Stimulated activated naive CD8-positive, alpha-beta T cell treated with anti-CD3 and anti-CD28 coated beads, Interleukin-15, Interleukin-2, amounts not matched to agents 100 ng/mL and 50 ng/mL, for 24 hours (primary cell): ENCODE results near the gene FBXL19.
A peak's percentile ranks its signal among the peaks of the same experiment; 100 is the strongest.

Source experiments
- H3K27ac Mint-ChIP-seq: one replicate; pipeline ENCODE4 v1.8.0; 2021; ENCODE audit warnings: mild to moderate bottlenecking, mixed read lengths
- H3K27me3 Mint-ChIP-seq: one replicate; pipeline ENCODE4 v1.8.0; 2021; ENCODE audit warnings: mixed read lengths
- H3K36me3 Mint-ChIP-seq: one replicate; pipeline ENCODE4 v1.8.0; 2021; ENCODE audit warnings: low read depth, mixed read lengths
- H3K4me1 Mint-ChIP-seq: one replicate; pipeline ENCODE4 v1.8.0; 2021; ENCODE audit warnings: low read depth, mixed read lengths
- H3K4me3 Mint-ChIP-seq: one replicate; pipeline ENCODE4 v1.8.0; 2021; ENCODE audit warnings: mild to moderate bottlenecking, mixed read lengths
- H3K9me3 Mint-ChIP-seq: one replicate; pipeline ENCODE4 v1.8.0; 2021; ENCODE audit warnings: mixed read lengths

Gene FBXL19, protein sequence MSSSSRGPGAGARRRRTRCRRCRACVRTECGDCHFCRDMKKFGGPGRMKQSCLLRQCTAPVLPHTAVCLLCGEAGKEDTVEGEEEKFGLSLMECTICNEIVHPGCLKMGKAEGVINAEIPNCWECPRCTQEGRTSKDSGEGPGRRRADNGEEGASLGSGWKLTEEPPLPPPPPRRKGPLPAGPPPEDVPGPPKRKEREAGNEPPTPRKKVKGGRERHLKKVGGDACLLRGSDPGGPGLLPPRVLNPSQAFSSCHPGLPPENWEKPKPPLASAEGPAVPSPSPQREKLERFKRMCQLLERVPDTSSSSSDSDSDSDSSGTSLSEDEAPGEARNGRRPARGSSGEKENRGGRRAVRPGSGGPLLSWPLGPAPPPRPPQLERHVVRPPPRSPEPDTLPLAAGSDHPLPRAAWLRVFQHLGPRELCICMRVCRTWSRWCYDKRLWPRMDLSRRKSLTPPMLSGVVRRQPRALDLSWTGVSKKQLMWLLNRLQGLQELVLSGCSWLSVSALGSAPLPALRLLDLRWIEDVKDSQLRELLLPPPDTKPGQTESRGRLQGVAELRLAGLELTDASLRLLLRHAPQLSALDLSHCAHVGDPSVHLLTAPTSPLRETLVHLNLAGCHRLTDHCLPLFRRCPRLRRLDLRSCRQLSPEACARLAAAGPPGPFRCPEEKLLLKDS

DNA sequence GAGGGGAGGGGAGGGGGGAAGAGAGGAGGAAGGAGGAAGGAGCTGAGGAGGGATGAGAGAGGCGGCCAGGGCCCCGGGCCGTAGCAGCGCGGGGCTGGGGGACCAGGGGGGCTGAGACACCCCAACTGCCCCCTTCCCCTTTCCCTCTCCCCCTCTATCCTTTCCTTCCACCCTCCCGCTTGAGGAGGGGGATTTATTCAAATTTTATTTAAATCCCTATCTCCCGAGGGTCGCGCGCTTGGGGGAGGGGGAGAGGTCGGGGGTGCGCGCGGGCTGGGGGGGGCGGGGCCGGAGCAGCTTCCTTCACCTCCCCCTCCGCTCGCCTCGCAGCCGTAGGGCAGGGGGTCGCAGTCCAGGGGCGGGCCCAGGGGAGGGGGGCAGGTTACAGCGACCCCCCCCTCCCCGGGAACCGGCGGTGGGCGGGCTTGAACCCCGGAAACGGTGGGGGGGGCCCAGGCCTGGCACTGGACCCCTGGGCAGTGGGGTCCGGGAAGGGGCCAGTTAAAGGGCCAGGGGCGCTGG is at the start of gene FBXL19:
Gene FBXL19 (plus strand): TSS at position 19 of the 522 bp plus-strand sequence. CDS start 2,183 bp downstream, outside the sequence.
- Mint-ChIP-seq H3K27ac (peak within 1 kb of the TSS; percentile 100), H3K36me3 (no peaks in the 10 kb centered on the region), H3K9me3 (no peaks in the 10 kb centered on the region), H3K27me3 (no peaks in the 10 kb centered on the region), H3K4me1 (peaks cover 10% of the 10 kb centered on the region), H3K4me3 (peak within 1 kb of the TSS; percentile 100)

DNA sequence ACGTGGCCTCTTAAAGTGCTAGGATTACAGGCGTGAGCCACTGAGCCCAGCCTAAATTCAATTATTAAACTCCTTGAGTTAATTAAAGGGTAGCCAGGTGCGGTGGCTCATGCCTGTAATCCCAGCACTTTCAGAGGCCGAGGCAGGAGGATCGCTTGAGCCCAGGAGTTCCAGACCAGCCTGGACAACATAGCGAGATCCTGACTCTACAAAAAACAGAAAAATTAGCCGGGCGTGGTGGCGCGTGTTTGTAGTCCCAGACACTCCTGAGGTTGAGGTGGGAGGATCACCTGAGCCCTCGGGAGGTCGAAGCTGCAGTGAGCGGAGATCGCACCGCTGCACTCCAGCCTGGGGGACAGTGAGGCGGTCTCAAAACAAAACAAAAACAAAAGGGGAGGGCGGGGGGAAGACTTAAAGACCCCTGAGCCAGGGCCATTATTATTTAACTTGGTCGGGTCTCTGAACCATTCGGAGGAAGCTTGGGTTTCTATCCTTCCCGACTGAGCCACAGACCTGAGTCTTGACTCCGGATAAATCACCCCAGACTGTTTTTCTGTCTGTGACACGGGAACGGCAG is 49.0 kb upstream of the FBXL19 start:
- Mint-ChIP-seq H3K9me3 (no peaks in the 10 kb centered on the region), H3K36me3 (peaks cover 20% of the 10 kb centered on the region), H3K4me3 (peak overlapping the region; percentile 96), H3K27me3 (no peaks in the 10 kb centered on the region), H3K27ac (peak overlapping the region; percentile 96), H3K4me1 (peaks cover 35% of the 10 kb centered on the region)

DNA sequence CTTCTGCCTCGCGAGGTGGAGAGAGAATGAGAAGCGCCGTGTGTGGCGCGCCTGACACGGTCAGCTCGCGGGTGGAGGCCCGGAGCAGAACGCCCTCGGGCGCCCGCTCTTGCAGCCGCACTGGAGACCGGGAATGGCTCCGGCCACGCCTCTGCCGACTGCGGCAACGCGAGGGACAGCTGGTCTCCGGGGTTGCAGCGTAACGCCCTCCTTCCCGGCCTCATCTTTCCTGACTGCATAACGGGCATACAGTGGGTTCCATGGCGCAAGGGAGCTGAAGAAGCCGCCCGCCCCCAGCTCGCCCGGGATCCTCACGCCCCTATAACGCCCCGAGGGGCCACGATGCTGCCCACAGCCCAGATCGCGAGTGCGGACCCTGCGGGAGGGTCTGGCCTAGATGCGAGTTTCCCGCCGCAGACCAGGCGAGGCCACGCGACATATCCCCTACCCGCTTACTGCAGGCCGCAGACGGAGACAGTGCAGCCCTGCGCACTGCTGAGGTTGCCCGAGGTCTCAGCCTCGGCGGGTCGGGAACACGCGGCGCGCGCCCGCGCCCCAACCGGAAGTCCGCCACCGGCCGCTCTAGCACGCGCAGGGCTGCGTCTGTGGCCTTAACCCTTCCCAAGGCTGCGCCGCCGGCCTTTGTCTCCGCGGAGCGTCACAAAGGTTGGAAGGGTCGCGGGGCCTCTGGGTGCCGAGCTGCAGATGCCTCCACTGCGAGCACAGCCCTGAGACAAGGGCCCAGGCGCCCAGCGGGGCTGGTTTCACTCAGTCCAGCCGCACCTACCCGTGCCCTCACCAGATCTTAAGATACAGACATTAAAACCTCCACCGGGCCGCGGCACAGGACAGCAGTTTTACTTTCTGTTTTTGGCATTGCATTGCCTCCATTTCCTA is 48.3 kb upstream of the FBXL19 start:
- Mint-ChIP-seq H3K27me3 (no peaks in the 10 kb centered on the region), H3K36me3 (peaks cover 20% of the 10 kb centered on the region), H3K4me3 (peak overlapping the region; percentile 96), H3K4me1 (peaks cover 35% of the 10 kb centered on the region), H3K9me3 (no peaks in the 10 kb centered on the region), H3K27ac (peak overlapping the region; percentile 96)

DNA sequence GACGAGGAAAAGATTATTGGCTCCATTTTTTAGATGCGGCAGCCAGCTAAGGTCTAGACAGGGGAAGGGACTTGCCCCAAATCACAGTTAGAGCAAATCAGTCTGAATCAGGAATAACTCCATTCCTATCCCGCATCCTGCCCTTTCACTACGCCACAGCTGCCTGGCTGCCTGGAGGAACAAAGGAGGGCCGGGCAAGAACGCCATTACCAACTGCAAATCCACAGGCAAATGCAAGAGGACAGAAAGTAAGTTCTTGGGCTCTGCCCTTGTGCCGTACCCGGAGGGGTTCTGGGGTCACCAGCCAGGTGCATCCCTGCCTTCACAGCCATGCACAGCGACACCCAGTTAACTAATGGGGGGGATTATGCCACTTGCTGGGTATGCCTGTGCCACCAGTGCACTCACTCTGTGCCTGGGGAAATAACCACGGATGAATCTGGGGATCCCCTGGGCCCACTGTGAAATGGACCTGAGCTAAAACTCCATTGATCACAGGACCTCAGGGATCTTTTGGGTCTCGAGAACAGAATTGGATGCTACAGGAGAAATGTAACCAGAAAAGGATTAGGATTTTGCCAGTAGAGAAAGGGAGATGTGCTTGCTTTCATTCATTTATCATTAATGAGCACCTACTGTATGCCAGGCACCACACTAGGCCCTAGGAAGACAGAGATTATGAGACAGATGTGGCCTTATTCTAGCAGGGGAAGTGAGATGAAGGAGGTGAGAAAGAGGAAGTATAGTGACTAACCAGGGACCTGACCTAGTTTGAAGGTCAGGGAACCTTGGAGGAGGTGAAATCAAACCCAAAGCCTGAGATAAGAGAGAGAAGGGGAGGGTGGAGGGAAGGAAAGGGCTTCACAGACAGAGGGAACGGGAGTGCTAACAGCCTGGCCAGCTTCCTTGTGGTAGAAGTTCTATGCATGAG is 47.2 kb upstream of the FBXL19 start:
- no peaks in the 10 kb centered on the region for H3K9me3 Mint-ChIP-seq
- peaks cover 35% of the 10 kb centered on the region for H3K4me1 Mint-ChIP-seq
- peak overlapping the region; percentile 96 for H3K27ac Mint-ChIP-seq
- H3K27me3 Mint-ChIP-seq: no peaks in the 10 kb centered on the region
- H3K4me3 Mint-ChIP-seq: peak overlapping the region; percentile 96
- H3K36me3 Mint-ChIP-seq: peaks cover 20% of the 10 kb centered on the region

DNA sequence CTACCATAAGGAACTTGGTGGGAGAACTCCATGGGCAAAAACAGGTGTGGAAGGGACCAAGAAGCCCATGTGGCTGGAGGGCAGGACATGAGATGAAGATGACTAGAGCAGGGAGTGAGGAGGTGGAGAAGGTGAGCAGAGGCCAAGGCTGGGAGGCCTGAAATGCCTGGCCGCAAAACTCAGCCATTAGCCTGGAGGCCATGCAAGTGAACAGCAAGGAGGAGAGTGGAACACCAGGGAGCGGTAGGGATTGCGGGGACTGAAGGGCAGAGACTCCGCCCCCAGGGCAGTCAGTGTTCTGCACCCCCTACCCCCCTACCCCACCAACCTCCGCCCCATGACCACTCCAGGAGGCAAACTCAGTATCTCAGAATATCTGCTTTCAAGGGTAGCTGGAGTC is 46.5 kb upstream of the FBXL19 start:
- peak overlapping the region; percentile 96 for H3K27ac Mint-ChIP-seq
- H3K9me3 Mint-ChIP-seq: no peaks in the 10 kb centered on the region
- H3K4me3 Mint-ChIP-seq: peak overlapping the region; percentile 96
- H3K27me3 Mint-ChIP-seq: no peaks in the 10 kb centered on the region
- peaks cover 35% of the 10 kb centered on the region for H3K4me1 Mint-ChIP-seq
- peaks cover 20% of the 10 kb centered on the region for H3K36me3 Mint-ChIP-seq

DNA sequence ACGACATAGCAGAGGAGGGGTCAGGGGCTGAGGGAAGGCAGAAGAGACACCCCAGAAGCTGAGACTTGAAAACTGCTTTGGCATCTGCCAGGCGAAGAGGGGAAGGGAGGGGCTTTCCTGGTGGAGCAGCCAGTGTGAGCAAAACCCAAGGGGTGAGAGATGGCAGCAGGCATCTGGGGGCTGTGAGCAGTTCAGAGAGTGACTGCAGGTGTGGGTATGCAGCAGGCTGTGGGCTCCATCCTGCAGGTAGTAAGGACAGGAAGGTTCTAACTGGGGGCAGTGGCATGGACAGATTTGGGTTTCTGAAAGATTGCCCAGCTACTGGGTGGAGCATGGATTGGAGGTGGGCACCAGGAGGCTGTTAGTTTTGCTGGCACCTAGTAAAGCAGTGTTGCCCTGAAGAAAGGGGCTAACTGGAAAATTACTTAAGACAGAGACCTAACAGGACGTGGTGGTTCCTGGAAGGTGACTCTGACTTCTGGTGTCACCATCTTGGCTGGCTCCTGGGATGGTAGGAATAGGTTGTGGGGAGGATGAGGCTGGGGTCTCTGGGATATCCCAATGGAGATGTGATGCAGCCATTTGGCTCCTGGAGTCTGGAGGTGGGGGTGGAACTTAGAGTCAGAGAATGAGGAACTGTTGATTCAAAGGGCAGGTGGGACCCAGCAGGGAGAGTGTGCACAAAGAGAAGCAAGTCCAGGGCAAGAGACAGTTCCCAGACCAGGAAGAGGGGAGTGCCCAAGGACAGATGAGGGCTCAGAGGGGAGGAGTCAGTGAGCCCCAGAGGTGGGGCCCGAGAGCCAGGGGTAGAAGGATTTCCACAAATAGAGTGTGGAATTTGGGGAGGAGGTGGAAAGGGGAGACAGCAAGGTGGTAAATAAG is 40.7 kb upstream of the FBXL19 start:
- no peak overlapping the region for H3K4me3 Mint-ChIP-seq
- peaks cover 29% of the 10 kb centered on the region for H3K36me3 Mint-ChIP-seq
- H3K27me3 Mint-ChIP-seq: no peaks in the 10 kb centered on the region

DNA sequence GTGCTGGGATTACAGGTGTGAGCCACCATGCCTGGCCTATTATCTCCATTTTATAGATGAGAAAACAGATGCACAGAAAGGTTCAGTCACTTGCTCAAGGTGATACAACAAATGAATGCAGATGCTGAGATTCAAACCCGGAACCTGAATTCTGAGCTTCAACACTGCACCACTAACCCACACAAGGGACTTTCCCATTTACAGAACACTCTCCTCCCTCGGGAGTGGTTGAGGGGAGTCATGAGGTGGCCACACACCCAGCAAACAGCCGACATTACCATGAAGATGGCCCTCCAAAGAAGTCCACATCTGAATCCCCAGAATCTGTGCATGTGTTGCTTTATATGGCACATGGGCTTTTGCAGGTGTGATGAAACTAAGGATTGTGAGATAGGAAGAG is 38.6 kb upstream of the FBXL19 start:
- H3K27me3 Mint-ChIP-seq: no peaks in the 10 kb centered on the region
- H3K9me3 Mint-ChIP-seq: no peaks in the 10 kb centered on the region
- H3K27ac Mint-ChIP-seq: peak overlapping the region; percentile 82
- peaks cover 30% of the 10 kb centered on the region for H3K36me3 Mint-ChIP-seq
- H3K4me1 Mint-ChIP-seq: peaks cover 27% of the 10 kb centered on the region
- peak overlapping the region; percentile 31 for H3K4me3 Mint-ChIP-seq

More for the DNA sequence above, 40.7 kb upstream of the FBXL19 start:
- Mint-ChIP-seq H3K27ac (peak overlapping the region; percentile 78), H3K9me3 (no peaks in the 10 kb centered on the region), H3K4me1 (peaks cover 27% of the 10 kb centered on the region)

DNA sequence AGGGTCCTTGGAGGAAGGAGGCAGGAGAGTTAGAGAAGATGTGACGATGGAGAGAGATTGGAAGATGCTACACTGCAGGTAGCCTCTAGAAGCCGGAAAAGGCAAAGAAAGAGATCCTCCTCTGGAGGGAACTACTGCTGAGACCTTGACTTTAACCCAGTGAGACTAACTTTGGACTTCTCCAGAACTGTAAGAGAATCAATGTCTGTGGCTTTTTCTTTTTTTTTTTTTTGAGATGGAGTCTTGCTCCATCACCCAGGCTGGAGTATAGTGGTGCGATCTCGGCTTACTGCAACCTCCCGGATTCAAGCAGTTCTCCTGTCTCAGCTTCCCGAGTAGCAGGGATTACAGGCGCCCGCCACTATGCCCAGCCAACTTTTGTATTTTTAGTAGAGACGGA is 38.2 kb upstream of the FBXL19 start:
- Mint-ChIP-seq H3K4me1 (peaks cover 27% of the 10 kb centered on the region), H3K9me3 (no peaks in the 10 kb centered on the region), H3K36me3 (peaks cover 33% of the 10 kb centered on the region), H3K27me3 (no peaks in the 10 kb centered on the region), H3K27ac (peak overlapping the region; percentile 82), H3K4me3 (peak overlapping the region; percentile 31)

DNA sequence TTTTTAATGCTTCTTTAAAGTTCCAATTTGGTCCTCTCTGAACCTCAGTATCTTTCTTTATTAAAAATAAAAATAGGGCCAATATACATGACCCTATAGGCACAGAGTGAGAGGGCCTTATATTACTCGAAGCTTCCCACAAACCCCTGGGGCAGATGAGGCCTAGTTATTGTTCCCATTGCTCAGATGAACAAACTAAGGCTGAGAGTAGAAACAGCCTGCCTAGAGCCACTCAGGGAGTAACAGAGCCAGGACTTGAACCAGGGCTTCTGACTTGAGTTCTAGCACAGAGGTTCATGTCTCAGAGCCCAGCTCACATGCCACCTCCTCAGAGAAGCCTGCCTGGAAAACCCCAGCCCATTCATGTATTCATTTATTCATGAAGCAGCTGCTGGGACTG is 37.2 kb upstream of the FBXL19 start:
- Mint-ChIP-seq H3K9me3 (no peaks in the 10 kb centered on the region), H3K4me3 (no peak overlapping the region), H3K27ac (peak overlapping the region; percentile 51), H3K27me3 (no peaks in the 10 kb centered on the region), H3K4me1 (peaks cover 27% of the 10 kb centered on the region), H3K36me3 (peaks cover 34% of the 10 kb centered on the region)

DNA sequence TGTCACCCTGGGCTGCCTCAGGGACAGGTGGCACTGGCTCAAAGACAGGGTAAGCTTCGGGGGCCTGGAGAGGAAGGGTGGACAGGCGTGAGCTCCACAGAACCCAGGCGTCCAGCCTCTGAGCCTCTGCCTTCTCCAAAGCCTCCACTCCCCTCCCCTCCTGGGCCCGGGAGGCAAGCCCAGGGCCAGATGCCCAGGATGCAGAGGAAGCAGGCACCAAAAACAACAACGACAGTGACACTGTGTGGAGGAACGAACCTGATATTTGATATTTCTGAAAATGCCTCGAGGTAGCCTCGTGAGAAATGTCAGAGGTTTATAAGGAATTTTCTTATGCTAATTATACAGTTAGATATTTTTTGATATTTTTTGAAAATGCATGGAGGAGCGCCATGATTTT is 35.4 kb upstream of the FBXL19 start:
- no peak overlapping the region for H3K27ac Mint-ChIP-seq
- H3K36me3 Mint-ChIP-seq: peaks cover 35% of the 10 kb centered on the region
- no peak overlapping the region for H3K4me3 Mint-ChIP-seq
- no peaks in the 10 kb centered on the region for H3K27me3 Mint-ChIP-seq
- H3K9me3 Mint-ChIP-seq: no peaks in the 10 kb centered on the region
- H3K4me1 Mint-ChIP-seq: peaks cover 30% of the 10 kb centered on the region

DNA sequence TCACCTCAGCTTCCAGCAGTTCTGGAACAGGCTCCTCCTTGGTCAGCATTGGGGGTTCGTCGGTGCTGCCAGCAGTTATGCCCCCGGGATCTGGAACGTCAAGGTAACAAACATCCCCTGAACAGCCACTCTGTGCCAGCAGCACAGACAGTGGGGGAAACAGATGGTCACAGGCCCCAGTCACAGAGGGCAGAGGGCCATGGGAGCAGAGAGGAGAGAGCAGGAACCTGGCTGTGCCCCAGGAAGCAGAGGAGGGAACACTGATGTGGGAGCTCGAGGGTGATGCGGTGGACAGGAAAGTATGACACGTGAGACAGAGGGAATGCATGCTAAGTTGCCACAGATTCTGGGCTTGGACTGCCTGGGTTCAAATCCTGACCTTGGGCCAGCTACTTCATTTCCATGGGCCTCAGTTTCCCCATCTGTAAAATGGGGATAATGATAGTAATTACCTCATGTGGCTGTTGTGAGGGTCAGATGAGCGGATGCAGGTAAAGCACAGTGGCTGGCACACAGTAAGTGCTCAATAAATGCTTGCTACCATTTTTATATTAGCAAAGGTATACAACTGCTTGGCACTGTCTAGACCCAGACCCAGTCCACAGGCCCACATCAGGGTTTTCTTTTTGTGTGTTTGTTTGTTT is 34.4 kb upstream of the FBXL19 start:
- Mint-ChIP-seq H3K36me3 (peaks cover 33% of the 10 kb centered on the region), H3K27me3 (no peaks in the 10 kb centered on the region), H3K4me1 (peaks cover 32% of the 10 kb centered on the region), H3K9me3 (no peaks in the 10 kb centered on the region), H3K27ac (no peak overlapping the region), H3K4me3 (no peak overlapping the region)

DNA sequence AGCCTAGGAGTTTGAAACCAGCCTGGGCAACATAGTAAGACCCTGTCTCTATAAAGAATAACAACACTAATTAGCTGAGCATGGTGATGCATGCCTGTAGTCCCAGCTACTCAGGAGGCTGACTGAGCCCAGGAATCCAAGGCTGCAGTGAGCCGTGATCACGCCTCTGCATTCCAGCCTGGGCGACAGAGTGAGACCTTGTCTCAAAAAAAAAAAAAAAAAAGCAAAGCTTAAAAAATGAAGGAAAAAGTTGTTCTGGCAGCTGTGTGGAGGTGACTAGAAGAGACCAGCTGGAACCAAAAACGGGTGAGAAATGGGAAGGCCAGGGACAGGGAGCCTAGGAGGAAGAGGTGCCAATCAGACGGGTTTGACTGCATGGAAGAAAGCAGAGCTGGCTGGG is 33.7 kb upstream of the FBXL19 start:
- peaks cover 32% of the 10 kb centered on the region for H3K36me3 Mint-ChIP-seq
- H3K27me3 Mint-ChIP-seq: no peaks in the 10 kb centered on the region
- no peak overlapping the region for H3K27ac Mint-ChIP-seq
- H3K9me3 Mint-ChIP-seq: no peaks in the 10 kb centered on the region
- no peak overlapping the region for H3K4me3 Mint-ChIP-seq
- peaks cover 31% of the 10 kb centered on the region for H3K4me1 Mint-ChIP-seq
